ENCODE data around the gene ASAP2.

- TF ChIP-seq POLR2A (IDR thresholded peaks at IDR 0.05) (no peak), EP300 (IDR thresholded peaks at IDR 0.05) (no peak)
- TF ChIP-seq, protein P1, sequence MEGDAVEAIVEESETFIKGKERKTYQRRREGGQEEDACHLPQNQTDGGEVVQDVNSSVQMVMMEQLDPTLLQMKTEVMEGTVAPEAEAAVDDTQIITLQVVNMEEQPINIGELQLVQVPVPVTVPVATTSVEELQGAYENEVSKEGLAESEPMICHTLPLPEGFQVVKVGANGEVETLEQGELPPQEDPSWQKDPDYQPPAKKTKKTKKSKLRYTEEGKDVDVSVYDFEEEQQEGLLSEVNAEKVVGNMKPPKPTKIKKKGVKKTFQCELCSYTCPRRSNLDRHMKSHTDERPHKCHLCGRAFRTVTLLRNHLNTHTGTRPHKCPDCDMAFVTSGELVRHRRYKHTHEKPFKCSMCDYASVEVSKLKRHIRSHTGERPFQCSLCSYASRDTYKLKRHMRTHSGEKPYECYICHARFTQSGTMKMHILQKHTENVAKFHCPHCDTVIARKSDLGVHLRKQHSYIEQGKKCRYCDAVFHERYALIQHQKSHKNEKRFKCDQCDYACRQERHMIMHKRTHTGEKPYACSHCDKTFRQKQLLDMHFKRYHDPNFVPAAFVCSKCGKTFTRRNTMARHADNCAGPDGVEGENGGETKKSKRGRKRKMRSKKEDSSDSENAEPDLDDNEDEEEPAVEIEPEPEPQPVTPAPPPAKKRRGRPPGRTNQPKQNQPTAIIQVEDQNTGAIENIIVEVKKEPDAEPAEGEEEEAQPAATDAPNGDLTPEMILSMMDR (IDR thresholded peaks at IDR 0.05) = no peak
Measured at GRCh38 chr2:9268301-9269080, 61.9 kb downstream of the ASAP2 start.

All from tibial nerve (tissue), 4 donors.